Fibroblast of the aortic adventitia (primary cell): Measurements from ENCODE around the gene UROS. TPM values are rescaled to one million over a fixed set of nuclear protein-coding genes. Genes with fewer than 3 reads are reported as not detected.
A peak's percentile ranks its signal among the peaks of the same experiment; 100 is the strongest.

ENCODE experiments used
- DNase-seq: peaks from one replicate; pipeline ENCODE4 v3.0.0-alpha.2; 2010; ENCODE audit warnings: low read depth
- H3K4me3 ChIP-seq: 2 replicates; pipeline ENCODE4 v1.5.1; 2011; ENCODE audit warnings: low read depth, mild to moderate bottlenecking, control low read depth, low read length, moderate library complexity
- CTCF ChIP-seq: IDR thresholded peaks from 2 replicates; pipeline ENCODE4 v1.5.1; 2011; ENCODE audit warnings: mild to moderate bottlenecking, low read length, control low read depth, inconsistent platforms; ENCODE audit not compliant: insufficient read depth
- small RNA-seq: library from RNA; depleted of rRNA; stranded (forward); fragments of <200 nt; gene quantifications from one replicate; pipeline ENCODE3, GENCODE V24; 2012
- total RNA-seq: library from RNA; depleted of rRNA; stranded (reverse); fragments of >200 nt; gene quantifications from 2 replicates; pipeline ENCODE4 v1.2.3, GENCODE V29; 2012; ENCODE audit warnings: low replicate concordance

The UROS gene
- total RNA-seq, 1 donor = 74.7 TPM

- no peak for TF ChIP-seq CTCF
- no peak for DNase-seq
These were observed 82.9 kb downstream of the UROS start for GRCh38 chr10:125739994-125740679.

More at GRCh38 chr10:125739994-125740679, 82.9 kb downstream of the UROS start:
- H3K4me3 ChIP-seq = no peak overlapping the region

Small RNA genes within 50 kb of the gene (small RNA-seq; reads per million reads assigned to genes)
- gene MIR4484 = 0.70 reads per million, percentile 13 among the genes with 10 or more reads in this experiment
- not detected for gene RF00017

Other genes starting within 250 kb of the UROS start
- gene TEX36, start 140.1 kb downstream of the UROS start, total RNA-seq = 2.1 TPM in 1 of 2 replicates, not detected in the other
- gene EDRF1, start 103.5 kb downstream of the UROS start, total RNA-seq = 15.7 and 27.2 TPM in 2 replicates
- gene MMP21, start 47.4 kb downstream of the UROS start, total RNA-seq = 0.09 TPM in 1 of 2 replicates, not detected in the other
- gene BCCIP, start 288 bp upstream of the UROS start, total RNA-seq = 44.9 and 48.1 TPM in 2 replicates
- 20.2 and 31.3 TPM in 2 replicates for gene DHX32, start 58.0 kb upstream of the UROS start, total RNA-seq
- 2.3 and 20.4 TPM in 2 replicates for gene FANK1, start 73.3 kb upstream of the UROS start, total RNA-seq